GM12874 (cell line): ENCODE measurements around the gene FADS6.

Source experiments
- TF ChIP-seq, protein P1 (sequence below): IDR thresholded peaks from 2 replicates; pipeline ENCODE4 v1.5.1; 2011; ENCODE audit warnings: low read depth, mild to moderate bottlenecking, control low read depth, low read length, moderate library complexity; ENCODE audit not compliant: insufficient read depth

FADS6 gene

DNA sequence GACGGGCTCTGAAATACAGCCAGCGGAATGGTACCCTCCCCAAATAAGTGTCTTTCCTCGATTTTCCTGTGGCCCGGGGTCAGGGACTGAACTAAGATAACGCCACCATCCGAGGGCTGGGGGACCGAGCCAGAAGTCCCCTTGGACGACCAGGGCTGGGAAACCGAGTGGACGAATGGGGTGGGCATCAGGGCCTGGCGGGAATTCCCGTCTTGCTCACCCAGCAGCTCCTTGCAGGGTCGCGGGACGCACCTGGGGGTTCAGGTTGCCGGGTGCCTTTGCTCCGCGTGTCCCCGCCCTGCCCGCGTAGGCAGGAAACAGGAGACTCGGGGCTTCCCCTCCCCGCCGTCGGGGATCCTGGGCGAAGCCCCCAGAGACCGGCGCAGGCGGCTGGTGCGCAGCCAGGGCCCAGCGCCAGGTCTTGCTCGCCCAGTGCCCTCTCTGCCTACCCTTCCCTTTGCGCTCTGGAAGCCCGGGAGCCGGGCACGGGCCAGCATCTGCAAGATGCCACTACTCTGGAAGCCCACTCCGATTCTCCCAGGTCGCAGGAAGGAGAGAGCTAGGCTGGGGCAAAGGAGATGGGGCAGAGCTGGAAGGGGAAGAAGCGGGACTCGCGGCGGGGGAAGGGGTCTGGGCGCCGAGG is 33.1 kb downstream of the FADS6 start:
- TF ChIP-seq, protein P1, sequence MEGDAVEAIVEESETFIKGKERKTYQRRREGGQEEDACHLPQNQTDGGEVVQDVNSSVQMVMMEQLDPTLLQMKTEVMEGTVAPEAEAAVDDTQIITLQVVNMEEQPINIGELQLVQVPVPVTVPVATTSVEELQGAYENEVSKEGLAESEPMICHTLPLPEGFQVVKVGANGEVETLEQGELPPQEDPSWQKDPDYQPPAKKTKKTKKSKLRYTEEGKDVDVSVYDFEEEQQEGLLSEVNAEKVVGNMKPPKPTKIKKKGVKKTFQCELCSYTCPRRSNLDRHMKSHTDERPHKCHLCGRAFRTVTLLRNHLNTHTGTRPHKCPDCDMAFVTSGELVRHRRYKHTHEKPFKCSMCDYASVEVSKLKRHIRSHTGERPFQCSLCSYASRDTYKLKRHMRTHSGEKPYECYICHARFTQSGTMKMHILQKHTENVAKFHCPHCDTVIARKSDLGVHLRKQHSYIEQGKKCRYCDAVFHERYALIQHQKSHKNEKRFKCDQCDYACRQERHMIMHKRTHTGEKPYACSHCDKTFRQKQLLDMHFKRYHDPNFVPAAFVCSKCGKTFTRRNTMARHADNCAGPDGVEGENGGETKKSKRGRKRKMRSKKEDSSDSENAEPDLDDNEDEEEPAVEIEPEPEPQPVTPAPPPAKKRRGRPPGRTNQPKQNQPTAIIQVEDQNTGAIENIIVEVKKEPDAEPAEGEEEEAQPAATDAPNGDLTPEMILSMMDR = no peak

DNA sequence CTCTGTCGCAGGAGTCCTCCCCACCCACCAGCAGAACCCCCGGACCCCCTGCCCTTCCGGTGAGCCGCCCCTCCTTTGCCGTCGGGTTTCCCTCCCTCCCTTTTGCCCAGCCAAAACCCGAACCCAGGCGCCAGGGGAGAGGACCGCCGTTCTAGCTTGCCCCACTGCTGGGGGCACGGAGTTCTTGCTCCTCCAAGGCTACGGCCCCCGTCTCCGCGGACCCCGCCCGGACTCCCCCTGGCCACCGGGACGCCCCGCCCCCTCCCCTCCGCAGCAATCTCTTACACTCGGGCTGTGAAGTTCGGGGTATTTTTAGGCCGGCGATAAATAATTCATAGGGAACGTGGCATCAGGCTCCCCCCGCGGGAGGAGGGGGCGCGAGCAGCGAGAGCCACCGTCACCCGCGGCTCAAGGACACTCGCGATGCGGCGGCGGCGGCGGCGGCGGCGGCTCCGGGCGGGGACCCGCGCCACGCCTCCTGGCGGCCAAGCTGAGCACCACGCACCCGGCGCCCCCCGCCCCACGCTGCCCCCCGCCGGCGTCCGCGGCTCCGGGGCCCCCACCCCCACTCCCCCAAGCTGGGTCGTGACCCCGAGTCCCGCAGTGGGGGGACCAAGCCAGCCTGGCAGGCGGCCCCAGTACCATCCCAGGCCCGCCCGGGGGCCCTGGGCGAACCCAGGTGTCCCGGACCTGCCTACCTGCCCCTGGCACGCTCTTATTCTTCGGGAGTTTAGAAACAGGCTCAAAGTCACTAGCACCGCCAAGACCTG is 33.8 kb downstream of the FADS6 start, which contains the start of gene GRIN2C:
Gene GRIN2C (minus strand): TSS at position 427 of the 770 bp plus-strand sequence. CDS start 4,793 bp downstream, outside the sequence.
- TF ChIP-seq, protein P1 = no peak

DNA sequence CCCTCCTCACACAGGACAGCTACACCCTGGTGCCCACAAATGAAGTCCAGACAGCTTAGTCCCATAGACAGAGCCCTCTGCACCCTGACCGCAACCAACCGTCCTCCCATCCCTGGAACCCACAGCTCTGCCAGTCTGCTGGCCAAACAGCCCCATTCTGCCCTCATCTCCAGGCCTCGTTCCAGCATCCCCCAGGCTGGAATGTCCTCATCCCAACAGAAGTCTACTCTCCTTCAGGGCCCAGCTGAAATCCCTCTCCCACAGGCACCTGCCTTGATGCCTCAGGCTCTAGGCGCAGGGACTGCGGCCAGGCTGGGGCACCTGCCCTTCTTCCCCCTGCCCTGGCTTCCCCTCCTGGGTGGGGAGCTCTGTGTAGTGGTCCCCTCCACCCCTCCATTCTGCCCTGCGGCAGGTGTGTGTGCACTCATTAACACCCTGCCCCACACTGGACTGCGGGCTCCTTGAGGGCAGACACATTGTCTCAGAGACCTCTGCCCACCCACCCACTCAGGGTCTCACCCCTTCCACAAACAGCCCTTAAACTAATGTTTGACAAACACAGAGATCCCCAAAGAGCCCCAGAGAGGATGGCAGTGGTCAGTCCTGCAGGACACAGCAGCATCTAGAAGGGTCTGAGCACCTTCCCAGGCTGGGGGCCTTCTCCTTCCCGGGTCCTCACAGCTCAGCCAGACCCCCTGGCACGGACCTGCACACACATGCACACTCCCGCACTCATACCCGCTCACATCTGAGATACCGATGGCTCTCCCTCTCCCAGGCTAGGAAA is 34.6 kb downstream of the FADS6 start:
- TF ChIP-seq, protein P1 = no peak

DNA sequence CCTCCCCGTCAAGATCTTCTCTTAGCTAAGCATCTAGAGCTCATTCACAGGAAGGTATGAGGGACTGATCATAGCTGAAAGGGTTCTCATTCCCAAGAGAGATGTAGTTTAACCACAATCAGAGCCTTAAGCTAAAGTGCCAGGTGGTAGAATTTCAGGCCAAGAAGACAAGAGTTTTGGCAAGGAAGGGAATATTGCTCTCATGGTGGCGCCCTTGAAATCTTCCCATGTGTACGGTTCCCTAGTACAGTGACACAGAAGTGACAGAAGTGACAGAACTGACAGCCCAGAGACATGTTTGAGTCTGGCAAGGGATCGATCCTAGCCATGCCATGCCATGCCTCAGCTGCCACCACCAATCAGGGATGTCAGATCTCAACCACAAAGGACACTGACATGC is 36.2 kb downstream of the FADS6 start:
- TF ChIP-seq, protein P1 = no peak

DNA sequence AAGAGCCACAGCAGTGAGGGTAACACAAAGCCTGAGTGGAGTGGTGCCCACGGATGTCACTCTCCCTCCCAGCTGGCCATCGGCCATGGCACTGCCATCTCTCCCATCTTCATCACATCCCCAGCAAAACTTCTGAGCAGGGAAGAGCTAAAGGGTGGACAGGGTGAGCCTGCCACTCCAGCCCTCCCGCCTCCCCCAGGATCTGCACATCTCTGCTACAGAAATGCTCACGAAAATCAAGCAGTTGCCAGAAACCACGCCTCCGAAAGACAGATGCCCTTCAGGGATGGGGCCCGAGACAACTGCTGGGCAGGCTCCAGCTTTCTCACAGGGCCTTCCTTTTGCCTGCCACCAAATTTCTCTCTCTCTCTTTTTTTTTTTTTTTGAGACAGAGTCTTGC is 37.3 kb downstream of the FADS6 start:
- TF ChIP-seq, protein P1 = no peak

DNA sequence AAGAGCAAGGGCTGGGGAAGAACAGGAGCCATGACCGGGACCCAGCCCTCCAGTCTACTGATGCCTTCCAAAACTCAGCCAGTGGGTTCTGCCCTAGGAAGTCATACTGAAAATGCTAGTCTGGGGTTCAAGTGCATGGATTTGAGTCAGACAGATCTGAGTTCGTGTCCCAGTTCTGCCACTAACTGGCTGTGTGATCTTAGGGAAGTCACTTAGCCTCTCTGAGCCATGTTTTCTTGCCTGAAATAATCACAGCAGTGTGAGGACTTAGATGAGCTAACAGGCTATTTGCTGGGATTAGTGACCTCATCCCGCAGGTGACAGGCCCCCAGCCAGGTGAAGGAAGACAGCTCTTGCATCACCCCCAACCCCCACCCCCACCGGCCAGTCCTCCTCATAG is 38.1 kb downstream of the FADS6 start:
- TF ChIP-seq, protein P1 = no peak

DNA sequence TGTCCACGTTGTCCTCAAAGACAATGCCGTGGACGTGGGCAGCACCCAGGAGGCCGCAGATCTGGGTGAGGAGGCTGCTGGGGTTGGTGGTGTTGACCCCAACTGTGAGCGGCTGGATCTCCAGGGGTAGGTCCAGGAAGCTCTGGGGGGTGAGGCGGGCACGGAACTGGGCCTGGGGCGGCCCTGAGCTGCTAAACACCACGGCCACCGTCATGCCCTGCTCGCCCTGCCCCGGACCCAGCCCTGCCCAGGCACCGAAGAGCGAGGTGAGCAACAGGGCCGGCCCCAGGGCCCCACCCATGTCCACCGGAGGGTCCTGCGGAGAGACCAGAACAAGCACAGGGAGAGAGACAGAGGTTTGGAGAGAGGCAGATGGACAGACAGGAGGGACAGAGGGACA is 38.6 kb downstream of the FADS6 start:
- TF ChIP-seq, protein P1 = no peak
